Stimulated activated CD8-positive, alpha-beta memory T cell treated with anti-CD3 and anti-CD28 coated beads, Interleukin-7, amount 100 ng/mL, for 24 hours (primary cell): ENCODE data around the gene CD79A.
"Not testable (repeated sequence)": the region's sequence is repeated elsewhere in the genome, so short reads cannot be mapped to it uniquely, and the experiment has no call there.

Source experiments
- DNase-seq: peaks from one replicate; pipeline ENCODE4 v3.0.0-alpha.2; 2020; ENCODE audit warnings: low read depth

Gene CD79A

DNA sequence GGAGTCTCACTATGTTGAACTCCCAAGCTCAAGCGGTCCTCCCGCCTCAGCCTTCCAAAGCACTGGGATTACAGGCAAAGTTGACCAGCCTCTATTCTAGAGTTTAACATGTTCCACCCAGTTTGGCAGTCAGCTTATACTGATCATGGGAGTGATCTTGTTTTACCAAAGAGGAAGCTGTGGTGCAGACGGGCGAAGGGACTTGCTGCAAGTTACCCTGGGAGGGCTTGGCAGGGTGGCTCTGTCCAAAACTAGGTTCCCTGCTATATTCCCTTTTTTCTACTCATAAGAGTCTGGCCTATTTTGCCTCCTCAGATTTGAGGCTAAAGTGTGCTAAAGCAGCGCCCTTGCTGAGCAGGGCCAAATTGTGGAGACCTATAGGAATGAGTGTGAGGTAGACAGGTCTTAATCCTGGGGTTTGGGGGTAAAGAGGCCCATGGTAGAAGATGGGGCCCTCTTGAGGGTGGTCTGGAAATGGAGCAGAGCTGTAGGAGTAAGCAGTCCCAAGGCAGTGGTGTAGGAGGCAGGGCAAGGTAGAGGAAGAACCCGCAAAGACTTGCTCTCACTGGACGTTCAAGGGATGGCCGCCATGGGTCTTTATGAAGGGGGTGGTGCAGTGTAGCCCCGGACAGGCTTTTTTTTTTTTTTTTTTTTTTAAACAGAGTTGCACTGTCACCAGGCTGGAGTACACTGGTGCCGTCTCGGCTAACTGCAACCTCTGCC lies 13.7 kb upstream of the CD79A start:
- no peak for DNase-seq

DNA sequence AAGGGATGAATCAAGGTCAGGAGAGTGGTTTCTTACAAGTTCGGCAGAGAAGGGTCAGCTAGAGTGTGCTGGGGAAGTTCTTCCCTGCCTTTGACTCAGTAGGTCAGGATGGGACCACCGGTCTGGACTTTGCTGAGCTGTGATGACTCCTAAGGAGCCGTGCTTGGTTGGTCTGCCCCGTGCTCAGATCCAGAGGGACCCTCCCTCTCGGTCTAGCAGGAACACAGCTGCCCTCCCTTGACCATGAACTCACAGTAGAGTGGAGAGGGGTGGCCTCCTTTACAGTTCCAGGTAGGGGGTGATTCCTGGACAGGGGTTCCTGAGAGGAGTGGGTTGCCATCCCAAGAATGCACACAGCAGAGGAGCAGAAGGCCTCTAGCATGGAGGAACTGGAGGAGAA lies 12.7 kb upstream of the CD79A start:
- no peak for DNase-seq

DNA sequence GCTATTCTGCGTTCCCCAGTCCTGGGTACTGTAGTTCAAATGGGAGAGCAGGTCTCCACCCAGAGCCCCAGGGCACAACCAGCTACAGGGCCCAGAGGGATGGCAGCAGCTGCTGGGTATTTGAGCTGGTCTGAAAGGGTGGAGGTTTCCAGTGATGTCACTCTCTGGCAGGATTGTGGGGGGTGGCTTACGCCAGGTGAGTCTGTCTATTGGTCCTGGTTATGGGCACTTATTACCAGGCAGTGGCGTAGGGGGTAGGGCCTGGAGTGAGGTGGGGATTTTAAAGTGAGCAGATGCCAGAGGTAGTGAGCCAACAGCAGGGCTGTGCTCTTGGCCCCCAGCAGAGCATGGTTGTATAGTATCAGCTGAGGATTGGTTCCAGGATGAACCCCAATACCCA lies 10.8 kb upstream of the CD79A start:
- DNase-seq, result no peak

DNA sequence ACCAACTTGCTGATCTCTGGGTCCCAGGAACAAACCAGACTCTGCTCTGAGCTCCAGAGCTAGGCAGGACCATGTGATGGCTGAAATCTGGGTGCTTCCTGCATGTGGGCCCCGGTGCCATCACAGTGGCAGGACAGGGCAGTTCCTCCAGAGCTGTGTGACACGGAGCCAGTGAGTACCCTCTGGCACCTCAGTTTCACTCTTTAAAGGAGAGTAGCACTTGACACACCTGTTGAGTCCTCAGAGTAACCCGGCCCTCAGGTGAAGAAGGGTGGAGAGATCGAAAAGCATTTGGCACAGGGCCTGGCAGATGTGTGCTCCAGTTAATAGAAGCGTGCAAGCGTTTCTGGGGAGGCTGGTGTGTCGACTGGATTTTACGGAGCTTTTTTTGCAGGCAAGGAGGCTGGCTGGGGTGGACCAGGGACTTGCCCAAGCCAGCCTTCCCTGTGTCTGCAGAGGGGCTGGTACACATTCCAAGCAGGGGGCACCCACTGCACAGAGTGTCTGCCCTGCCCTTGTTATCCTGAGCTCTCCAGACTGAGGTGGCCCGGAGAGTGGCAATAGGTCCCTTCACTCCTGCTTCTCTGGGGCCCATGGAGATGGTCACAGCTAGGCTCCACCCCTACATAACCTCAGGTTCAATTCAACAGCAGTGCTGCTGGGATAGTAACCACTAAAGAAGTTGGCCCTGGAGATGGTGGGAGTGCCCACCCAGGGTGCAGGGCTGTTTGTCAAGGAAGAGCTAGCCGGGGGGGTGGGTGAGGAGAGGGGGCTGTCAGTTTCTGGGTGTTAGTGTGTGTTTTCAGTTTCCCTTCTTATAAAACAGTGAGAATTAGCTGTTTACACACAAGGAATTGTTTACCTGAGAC lies 8.7 kb upstream of the CD79A start:
- no peak for DNase-seq

DNA sequence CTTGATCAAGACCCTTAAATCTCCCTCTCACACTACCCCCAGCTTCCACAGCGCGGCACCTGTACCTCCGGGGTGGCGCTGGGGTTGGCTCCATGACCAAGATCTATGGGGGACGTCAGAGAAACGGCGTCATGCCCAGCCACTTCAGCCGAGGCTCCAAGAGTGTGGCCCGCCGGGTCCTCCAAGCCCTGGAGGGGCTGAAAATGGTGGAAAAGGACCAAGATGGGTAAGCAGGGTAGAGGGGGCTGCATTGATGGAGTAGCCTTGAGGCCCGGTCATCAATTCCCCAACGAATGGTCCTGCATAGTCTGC lies 8.1 kb upstream of the CD79A start:
- no peak for DNase-seq

DNA sequence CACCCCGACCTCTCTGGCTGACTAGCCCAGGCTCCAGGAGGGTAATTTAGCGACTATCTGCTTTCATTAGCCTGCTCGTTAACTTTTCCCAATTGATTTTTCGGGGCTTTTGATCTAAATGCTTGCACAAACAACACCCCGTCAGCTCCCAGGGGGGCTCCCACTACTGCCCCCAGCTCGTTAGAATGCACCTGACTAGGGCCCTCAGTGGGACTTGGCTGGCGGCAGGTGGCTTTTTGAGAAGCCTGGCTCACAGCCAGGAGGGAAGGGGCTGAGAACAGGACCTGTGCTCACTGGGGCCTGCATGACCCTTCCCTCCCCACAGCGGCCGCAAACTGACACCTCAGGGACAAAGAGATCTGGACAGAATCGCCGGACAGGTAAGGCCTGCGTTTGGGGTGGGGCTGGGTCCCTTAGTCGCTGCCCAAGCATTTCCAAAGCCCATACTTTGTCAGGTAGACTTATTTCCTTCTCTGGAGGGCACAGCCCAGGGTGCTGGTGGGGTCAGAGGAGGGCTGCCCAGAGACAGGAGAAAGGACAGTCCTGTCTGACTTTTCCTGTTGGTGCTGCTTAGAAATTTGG lies 7.6 kb upstream of the CD79A start:
- no peak for DNase-seq

DNA sequence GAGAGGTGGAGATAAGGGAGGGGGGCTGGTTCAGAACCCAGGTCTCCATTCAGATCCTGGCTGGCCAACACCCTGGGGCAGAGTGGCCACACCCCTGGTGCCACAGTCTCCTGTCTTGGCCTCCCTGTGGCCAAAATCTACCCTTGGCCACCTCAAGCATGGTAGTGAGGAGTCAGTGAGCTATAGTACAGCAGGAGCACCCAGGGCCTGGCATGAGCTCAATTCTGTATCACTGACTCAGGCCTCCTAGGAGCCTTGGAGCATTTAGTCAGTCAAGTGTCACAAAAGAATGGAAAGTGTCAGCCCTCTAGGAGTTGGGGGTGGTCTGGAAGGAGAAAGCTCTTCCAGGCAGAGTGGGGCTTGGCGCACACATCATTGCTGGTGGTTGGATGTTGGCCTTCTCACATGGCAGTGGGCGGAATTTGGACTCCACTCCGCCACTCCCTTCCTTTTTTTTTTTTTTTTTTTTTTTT lies 6.6 kb upstream of the CD79A start:
- DNase-seq, result no peak

DNA sequence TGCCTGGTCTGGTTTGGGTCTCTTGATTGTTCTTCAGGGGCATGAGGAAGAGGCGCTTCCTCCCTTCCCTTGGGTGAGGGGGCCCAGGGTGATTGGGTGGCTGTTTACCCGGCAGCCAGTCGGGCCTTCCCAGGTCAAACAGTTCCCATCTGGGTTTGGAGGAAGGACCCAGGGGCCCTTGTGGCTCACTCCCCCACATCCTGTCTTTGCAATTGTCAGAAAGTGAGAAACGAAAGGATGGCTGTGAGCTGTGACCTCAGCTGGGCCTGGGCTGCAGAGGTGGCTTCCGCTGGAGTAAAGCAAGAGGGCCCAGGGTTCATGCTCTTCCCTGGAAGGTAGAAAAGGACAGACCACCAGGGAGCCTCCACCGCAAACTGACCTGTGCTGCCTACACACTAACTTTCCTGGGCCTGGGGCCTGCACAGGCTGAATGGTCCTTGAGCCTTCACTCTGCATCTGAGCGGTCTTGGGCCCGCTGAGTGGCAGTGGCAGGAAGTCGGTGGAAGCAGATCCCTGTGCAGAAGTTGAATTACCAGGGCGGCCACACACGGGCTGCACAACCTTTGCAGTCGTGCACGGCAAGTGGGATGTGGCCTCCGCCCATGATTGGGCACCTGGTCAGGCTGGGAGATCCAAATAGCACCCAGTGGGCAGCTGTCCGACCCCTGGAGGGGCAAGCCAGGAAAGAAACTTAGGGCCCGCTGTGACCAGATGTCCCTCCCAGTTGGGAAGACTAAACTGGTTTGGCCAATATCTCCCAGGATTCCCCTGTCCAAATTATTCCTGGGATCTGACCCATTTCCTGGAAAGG lies 5.3 kb upstream of the CD79A start:
- no peak for DNase-seq

DNA sequence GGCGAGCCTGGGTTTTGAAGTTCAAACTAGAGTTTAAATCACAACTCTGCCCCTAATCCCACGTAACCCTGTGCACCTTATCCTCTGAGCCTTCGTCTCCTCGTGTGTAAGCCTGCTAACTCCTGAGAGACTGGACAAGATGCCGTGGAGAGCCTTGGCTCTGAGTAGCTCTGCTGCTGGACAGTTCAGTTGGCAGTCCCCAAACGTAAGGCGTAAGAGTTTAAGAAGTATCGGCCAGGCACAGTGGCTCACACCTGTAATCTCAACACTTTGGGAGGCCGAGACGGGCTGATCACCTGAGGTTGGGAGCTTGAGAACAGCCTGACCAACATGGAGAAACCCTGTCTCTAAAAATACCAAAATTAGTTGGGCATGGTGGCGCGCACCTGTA lies 4.7 kb upstream of the CD79A start:
- DNase-seq, result no peak

DNA sequence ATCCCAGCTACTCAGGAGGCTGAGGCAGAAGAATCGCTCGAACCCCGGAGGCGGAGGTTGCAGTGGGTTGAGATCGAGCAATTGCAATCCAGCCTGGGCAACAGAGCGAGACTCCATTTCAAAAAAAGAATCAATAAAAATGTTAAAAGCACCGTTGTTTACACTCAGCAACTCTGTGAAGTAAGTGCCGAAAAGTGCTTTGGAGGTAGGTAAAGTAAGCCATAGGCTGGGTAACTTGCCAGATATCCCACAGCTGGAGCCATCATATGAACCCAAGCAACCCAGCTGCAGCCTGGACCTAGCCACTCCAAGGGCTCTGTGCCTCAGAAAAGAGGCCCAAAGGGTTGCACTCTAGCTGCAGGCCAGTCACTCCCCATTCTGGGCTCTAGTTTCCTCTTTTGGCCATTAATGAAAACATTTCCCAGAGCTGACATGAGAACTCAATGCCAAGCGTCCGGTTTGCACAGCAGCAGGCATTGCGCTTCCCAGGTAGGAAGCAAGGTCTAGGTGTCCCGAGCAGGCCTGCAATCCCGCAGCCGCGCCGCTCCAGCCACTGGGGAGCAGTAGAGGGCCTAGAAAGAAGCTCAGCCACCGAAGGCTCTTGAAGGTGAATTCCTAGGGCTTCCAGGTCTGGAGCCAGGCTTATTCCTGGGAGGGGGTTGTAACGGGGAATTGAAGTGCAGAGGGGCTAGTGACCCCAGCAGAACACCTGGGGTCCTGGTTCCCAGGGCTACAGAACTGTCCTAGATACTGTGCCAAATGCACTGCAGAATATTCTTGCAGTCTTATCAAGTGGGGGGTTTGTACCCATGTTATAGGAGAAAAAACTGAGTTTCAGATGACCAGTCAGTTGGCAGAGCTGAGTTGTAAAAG lies 4.1 kb upstream of the CD79A start:
- no peak for DNase-seq

DNA sequence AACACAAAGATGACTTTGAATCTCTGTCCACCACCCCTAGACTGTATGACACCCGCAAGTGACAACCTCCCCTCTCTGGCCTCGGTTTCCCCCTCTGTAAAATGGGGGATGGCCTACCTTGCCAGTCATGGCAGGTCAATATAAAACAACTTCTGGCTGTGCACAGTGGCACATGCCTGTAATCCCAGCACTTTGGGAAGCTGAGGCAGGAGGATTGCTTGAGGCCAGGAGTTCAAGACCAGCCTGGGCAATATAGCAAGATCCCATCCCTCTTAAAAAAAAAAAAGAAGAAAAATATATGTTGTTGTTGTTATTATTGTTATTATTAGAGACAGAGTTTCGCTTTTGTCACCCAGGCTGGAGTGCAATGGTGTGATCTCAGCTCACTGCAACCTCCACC lies 1.1 kb upstream of the CD79A start:
- not testable (repeated sequence) for DNase-seq

DNA sequence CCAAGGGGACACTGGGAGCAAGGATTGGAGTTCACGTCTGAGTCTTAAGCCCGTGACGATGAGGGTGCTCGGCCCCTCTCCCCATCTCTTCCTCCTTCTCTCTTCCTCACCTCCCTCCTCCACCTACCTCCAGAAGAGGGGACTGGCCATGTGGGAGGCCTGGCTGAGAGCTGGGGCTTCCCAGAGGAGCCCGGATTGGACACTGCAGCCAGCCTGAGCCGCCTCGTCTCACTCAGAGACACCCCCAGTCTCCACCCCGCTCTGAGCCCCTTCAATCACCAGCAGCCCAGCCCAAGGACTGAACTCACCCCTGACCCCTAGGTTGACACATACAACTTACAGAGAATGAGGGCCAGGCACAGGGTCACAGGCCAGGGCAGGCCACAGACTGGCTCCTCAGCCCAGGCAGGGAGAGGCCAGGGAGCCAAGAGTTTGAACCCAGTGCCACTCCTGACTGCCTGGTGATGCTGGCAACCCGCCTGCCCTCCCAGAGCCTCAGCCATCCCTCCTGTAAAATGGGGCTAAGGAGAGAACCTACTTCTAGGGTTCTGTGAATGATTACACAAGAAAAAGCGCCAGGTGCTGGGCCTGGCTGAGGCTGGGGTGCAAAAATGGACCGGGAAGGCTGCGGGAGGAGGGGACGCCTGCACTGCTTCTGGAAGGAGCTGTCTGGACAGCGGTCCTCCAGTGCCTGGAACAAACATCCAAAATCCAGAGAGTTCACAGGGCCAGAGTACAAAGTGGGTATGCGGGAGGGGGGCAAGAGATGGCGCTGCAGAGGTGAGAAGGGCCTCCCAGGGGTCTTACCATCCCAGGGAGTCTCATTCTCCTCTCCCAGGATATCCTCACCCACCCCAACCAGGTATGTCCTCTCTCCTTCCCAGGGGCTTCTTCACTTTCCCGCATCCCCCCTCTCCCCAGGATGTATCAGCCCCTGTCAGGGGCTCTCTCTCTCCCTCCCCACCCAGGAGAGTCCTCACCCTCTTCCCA lies 1.1 kb downstream of the CD79A start:
- no peak for DNase-seq

DNA sequence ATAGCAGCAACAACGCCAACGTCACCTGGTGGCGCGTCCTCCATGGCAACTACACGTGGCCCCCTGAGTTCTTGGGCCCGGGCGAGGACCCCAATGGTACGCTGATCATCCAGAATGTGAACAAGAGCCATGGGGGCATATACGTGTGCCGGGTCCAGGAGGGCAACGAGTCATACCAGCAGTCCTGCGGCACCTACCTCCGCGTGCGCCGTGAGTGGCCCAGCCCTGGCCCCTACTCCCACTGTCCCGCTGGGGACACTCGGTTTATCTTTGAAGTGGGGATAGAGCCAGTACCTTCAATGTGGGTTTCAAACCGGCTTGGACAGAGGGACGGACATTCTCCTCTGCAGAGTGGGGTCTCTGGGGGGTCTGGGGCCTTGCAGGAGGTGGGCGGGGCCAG lies 2.0 kb downstream of the CD79A start:
- DNase-seq, result no peak

DNA sequence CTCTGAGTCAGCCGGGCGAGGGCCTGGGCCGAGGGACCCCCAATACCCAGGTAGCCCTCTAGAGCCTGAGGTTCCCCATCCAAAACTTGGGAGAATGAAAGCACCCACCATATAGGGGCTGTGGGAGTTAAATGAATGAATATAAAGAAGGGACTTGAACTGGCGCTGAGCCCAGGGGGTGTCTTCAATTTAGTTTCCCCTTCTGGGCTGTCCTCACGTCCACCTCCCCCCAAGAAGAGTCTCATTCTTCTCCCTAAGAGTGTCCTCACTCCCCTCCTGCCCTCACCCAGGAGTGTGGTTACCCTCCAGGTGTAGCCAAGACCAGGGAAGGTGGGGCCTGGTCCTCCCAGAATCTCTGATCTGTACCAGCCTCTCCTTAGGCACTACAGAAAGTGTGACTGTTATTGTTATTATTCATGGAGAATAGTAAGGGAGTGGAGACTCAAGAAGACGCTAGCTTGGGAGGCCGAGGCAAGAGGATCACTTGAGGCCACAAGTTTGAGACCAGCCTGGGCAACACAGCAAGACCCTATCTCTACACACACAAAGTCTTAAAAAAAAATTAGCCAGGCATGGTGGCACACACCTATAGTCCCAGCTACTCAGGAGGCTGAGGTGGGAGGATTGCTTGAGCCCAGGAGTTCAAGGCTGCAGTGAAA lies 2.7 kb downstream of the CD79A start:
- no peak for DNase-seq

DNA sequence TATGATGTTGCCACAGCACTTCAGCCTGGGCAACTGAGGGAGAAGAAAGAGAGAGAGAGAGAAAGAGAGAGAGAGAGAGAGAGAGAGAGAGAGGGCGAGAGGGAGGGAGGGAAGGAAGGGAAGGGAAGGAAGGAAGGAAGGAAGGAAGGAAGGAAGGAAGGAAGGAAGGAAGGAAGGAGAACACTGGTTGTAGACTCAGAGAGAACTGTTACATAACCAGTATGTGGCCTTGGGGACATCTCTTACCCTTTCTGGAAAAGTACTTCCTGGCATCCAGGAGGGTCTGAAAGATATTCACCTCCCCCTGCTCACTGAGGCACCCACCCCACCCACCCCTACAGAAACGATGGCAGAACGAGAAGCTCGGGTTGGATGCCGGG lies 3.2 kb downstream of the CD79A start:
- DNase-seq, result no peak

DNA sequence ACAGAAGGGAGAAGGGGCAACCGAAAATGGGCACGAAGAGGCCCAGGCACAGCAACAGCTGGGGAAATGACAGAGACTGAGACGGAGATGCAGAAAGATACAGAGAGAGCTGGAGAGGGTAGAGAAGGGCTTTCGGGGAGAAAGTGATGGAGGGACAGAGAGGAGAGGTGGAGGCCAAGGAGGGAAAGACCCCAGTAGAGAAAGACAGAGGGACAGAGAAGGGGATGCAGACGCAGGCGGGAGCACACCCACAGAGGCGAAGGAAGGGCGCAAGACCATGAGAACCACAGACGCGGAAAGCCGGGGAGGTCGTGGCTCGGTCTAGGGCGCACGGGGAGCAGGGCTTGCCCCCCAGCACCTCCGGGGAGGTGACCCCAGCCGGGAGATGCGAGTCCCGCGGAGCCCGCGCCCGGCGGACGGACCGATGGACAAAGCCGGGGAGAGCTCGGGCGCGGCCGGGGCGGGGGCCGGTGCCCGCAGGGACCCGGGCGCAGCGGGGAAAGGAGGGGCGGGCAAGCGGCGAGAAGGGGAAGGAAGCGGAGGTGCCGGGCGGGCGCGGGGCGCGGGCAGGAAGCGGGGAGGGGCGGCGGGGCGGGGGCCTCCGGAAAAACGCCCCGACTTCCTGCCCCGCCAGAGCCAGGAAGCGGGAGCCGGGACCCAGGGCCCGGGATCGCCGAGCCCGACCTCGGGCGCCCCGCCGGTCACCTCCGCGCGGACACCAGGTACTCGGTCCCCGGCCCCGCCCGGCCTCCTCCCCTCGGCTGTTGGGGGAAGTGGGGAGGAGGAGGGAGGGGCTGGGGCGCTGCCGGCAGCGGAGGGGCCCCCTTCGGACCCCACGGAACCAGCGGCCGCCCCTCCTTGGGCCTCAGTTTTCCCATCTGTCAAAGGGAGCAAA lies 5.7 kb downstream of the CD79A start, which contains the start of gene ARHGEF1:
TSS of gene ARHGEF1 (plus strand) at position 617 of the 895 bp plus-strand sequence. CDS start 4,899 bp downstream, outside the sequence.
- DNase-seq, result no peak

DNA sequence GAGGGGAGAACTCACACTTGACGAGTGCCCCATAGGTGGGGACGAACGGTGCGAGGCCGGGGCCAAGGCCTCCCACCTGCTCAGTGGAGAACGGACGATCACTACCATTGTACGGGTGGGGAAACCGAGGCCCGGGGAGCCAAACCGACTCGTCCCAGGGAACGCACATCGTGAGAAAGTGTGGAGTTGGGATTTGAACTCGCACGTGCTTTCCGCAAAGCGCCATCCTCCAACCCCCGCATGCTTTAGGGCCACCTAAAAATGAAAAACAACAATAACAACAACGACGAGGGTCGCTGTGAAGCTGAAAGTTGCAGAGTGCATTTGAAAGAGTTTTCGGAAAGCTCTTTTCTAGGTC lies 6.4 kb downstream of the CD79A start:
- DNase-seq, result no peak
